ENCODE data around the gene CREBBP. TPM values are rescaled to one million over a fixed set of nuclear protein-coding genes. Genes with fewer than 3 reads are reported as not detected.

Gene CREBBP
- total RNA-seq, 1 experiment from 2014 or later = 7.0 TPM

- H3K27me3 ChIP-seq = no peaks in the 10 kb centered on the region
- no peak overlapping the region for H3K4me3 ChIP-seq
- no peak for DNase-seq
- H3K9me3 ChIP-seq = no peaks in the 10 kb centered on the region
- peaks cover 40% of the 10 kb centered on the region for H3K36me3 ChIP-seq
These were observed 38.6 kb downstream of the CREBBP start for GRCh38 chr16:3841729-3842508.

GRCh38 chr16:3839402-3840184 lies 40.9 kb downstream of the CREBBP start:
- Histone ChIP-seq H3K9me3 (no peaks in the 10 kb centered on the region), H3K27me3 (no peaks in the 10 kb centered on the region), H3K36me3 (peaks cover 37% of the 10 kb centered on the region), H3K4me3 (no peak overlapping the region)
- DNase-seq = no peak

GRCh38 chr16:3838600-3839401 lies 41.7 kb downstream of the CREBBP start:
- no peaks in the 10 kb centered on the region for H3K27me3 ChIP-seq
- DNase-seq = no peak
- peaks cover 45% of the 10 kb centered on the region for H3K36me3 ChIP-seq
- no peaks in the 10 kb centered on the region for H3K9me3 ChIP-seq
- H3K4me3 ChIP-seq = no peak overlapping the region

- Histone ChIP-seq H3K36me3 (peaks cover 51% of the 10 kb centered on the region), H3K27me3 (no peaks in the 10 kb centered on the region), H3K4me3 (no peak overlapping the region), H3K9me3 (peaks cover 7% of the 10 kb centered on the region)
- DNase-seq = no peak
These were observed 42.5 kb downstream of the CREBBP start for GRCh38 chr16:3837851-3838586.

GRCh38 chr16:3836641-3837040 lies 43.9 kb downstream of the CREBBP start:
- DNase-seq = no peak
- no peak overlapping the region for H3K4me3 ChIP-seq
- H3K27me3 ChIP-seq = no peaks in the 10 kb centered on the region
- peaks cover 17% of the 10 kb centered on the region for H3K9me3 ChIP-seq
- H3K36me3 ChIP-seq = peaks cover 58% of the 10 kb centered on the region

GRCh38 chr16:3835089-3835602 lies 45.4 kb downstream of the CREBBP start:
- Histone ChIP-seq H3K27me3 (no peaks in the 10 kb centered on the region), H3K36me3 (peaks cover 53% of the 10 kb centered on the region), H3K4me3 (no peak overlapping the region), H3K9me3 (peaks cover 20% of the 10 kb centered on the region)
- no peak for DNase-seq

GRCh38 chr16:3832668-3833067 lies 47.8 kb downstream of the CREBBP start:
- no peak for DNase-seq
- no peak overlapping the region for H3K4me3 ChIP-seq
- H3K9me3 ChIP-seq = peaks cover 20% of the 10 kb centered on the region
- peaks cover 43% of the 10 kb centered on the region for H3K36me3 ChIP-seq
- no peaks in the 10 kb centered on the region for H3K27me3 ChIP-seq

GRCh38 chr16:3830625-3831254 lies 49.8 kb downstream of the CREBBP start:
- Histone ChIP-seq H3K27me3 (no peaks in the 10 kb centered on the region), H3K4me3 (no peak overlapping the region), H3K9me3 (peaks cover 20% of the 10 kb centered on the region), H3K36me3 (peaks cover 31% of the 10 kb centered on the region)
- DNase-seq = no peak

- Histone ChIP-seq H3K9me3 (peaks cover 20% of the 10 kb centered on the region), H3K4me3 (no peak overlapping the region), H3K36me3 (peaks cover 30% of the 10 kb centered on the region), H3K27me3 (no peaks in the 10 kb centered on the region)
- no peak for DNase-seq
These were observed 50.6 kb downstream of the CREBBP start for GRCh38 chr16:3829631-3830536.

GRCh38 chr16:3825940-3826339 lies 54.6 kb downstream of the CREBBP start:
- Histone ChIP-seq H3K36me3 (peaks cover 4% of the 10 kb centered on the region), H3K27me3 (no peaks in the 10 kb centered on the region)
- DNase-seq = no peak

GRCh38 chr16:3825103-3825502 lies 55.4 kb downstream of the CREBBP start:
- Histone ChIP-seq H3K4me3 (no peak overlapping the region), H3K27me3 (no peaks in the 10 kb centered on the region), H3K36me3 (peaks cover 4% of the 10 kb centered on the region; the same call in 1 of the 2 replicates), H3K9me3 (no peaks in the 10 kb centered on the region)
- no peak for DNase-seq

More at GRCh38 chr16:3825940-3826339, 54.6 kb downstream of the CREBBP start:
- Histone ChIP-seq H3K4me3 (no peak overlapping the region), H3K9me3 (no peaks in the 10 kb centered on the region)

GRCh38 chr16:3824121-3824795 lies 56.3 kb downstream of the CREBBP start:
- Histone ChIP-seq H3K36me3 (peaks cover 4% of the 10 kb centered on the region; the same call in 1 of the 2 replicates), H3K27me3 (no peaks in the 10 kb centered on the region), H3K9me3 (no peaks in the 10 kb centered on the region), H3K4me3 (no peak overlapping the region)
- no peak for DNase-seq

GRCh38 chr16:3823427-3823826 lies 57.1 kb downstream of the CREBBP start:
- peaks cover under 1% of the 10 kb centered on the region; the same call in 1 of the 2 replicates for H3K36me3 ChIP-seq
- no peaks in the 10 kb centered on the region for H3K27me3 ChIP-seq
- H3K4me3 ChIP-seq = no peak overlapping the region
- no peak for DNase-seq
- no peaks in the 10 kb centered on the region for H3K9me3 ChIP-seq

- no peaks in the 10 kb centered on the region for H3K36me3 ChIP-seq
- H3K9me3 ChIP-seq = no peaks in the 10 kb centered on the region
- H3K27me3 ChIP-seq = no peaks in the 10 kb centered on the region
- no peak overlapping the region for H3K4me3 ChIP-seq
- no peak for DNase-seq
These were observed 58.0 kb downstream of the CREBBP start for GRCh38 chr16:3822366-3823045.

All from MG63 (cell line).